Liver (tissue), 9 donors: ENCODE measurements around the gene ANXA6. TPM values are rescaled to one million over a fixed set of nuclear protein-coding genes. Genes with fewer than 3 reads are reported as not detected.

ENCODE experiments used
- DNase-seq: peaks from one replicate; pipeline ENCODE4 v3.0.0-alpha.2; 2017; ENCODE audit warnings: low spot score
- H3K27ac ChIP-seq, 2 donors: one replicate each; pipeline ENCODE4 v1.7.0; 2013; ENCODE audit warnings: inconsistent platforms in 2 of 2, low read length in 2 of 2, control low read depth in 1 of 2, low read depth in 1 of 2, mild to moderate bottlenecking in 1 of 2
- H3K27me3 ChIP-seq, 4 donors: one replicate each; pipeline versions ENCODE4 v1.6.1 to v1.7.0; 2013; ENCODE audit warnings: low read length in 3 of 4, inconsistent platforms in 1 of 4, mild to moderate bottlenecking in 1 of 4, moderate library complexity in 1 of 4; ENCODE audit not compliant: control insufficient read depth in 4 of 4, insufficient read depth in 4 of 4
- H3K36me3 ChIP-seq, 4 donors: one replicate each; pipeline versions ENCODE4 v1.6.1 to v1.7.0; 2013; ENCODE audit warnings: low read length in 3 of 4, mild to moderate bottlenecking in 3 of 4, low read depth in 1 of 4, moderate library complexity in 1 of 4; ENCODE audit not compliant: control insufficient read depth in 4 of 4, insufficient read depth in 3 of 4
- H3K4me1 ChIP-seq, 4 donors: one replicate each; pipeline versions ENCODE4 v1.6.1 to v1.7.0; 2013; ENCODE audit warnings: low read length in 3 of 4, mild to moderate bottlenecking in 3 of 4, moderate library complexity in 1 of 4; ENCODE audit not compliant: control insufficient read depth in 4 of 4, insufficient read depth in 4 of 4
- H3K4me3 ChIP-seq, 3 donors: one replicate each; pipeline versions ENCODE4 v1.6.1 to v1.7.0; 2013; ENCODE audit warnings: low read length in 3 of 3, control low read depth in 1 of 3, low read depth in 1 of 3, mild to moderate bottlenecking in 1 of 3
- H3K9ac ChIP-seq, 2 donors: one replicate each; pipeline ENCODE4 v1.7.0; 2013; ENCODE audit warnings: low read length in 2 of 2, mild to moderate bottlenecking in 2 of 2, moderate library complexity in 2 of 2, control low read depth in 1 of 2, low read depth in 1 of 2
- H3K9me3 ChIP-seq, 4 donors: one replicate each; pipeline versions ENCODE4 v1.6.1 to v1.7.0; 2013; ENCODE audit warnings: low read length in 3 of 4; ENCODE audit not compliant: control insufficient read depth in 4 of 4
- EGR1 ChIP-seq, 2 donors: IDR thresholded peaks; 2 replicates each; pipeline ENCODE4 v1.6.1; 2016 to 2018; ENCODE audit warnings: antibody characterized with exemption in 2 of 2, low read depth in 2 of 2
- FOXA1 ChIP-seq: IDR thresholded peaks from 2 replicates; pipeline ENCODE4 v1.6.1; 2016; ENCODE audit warnings: antibody characterized with exemption
- FOXA2 ChIP-seq: IDR thresholded peaks from 2 replicates; pipeline ENCODE4 v1.6.1; 2016; ENCODE audit warnings: antibody characterized with exemption
- GABPA ChIP-seq, 2 donors: IDR thresholded peaks in 1 of 2; conservative IDR thresholded peaks in 1 of 2; 2 replicates each; pipeline ENCODE4 v1.6.1; 2016; ENCODE audit warnings: antibody characterized with exemption in 2 of 2, mild to moderate bottlenecking in 1 of 2, moderate library complexity in 1 of 2
- HNF4A ChIP-seq, 2 donors: conservative IDR thresholded peaks; 2 replicates each; pipeline ENCODE4 v1.6.1; 2016; ENCODE audit warnings: antibody characterized with exemption in 2 of 2, mild to moderate bottlenecking in 2 of 2
- HNF4G ChIP-seq: IDR thresholded peaks from 2 replicates; pipeline ENCODE4 v1.6.1; 2016; ENCODE audit warnings: antibody characterized with exemption
- JUND ChIP-seq, 2 donors: IDR thresholded peaks; 2 replicates each; pipeline ENCODE4 v1.6.1; 2016; ENCODE audit warnings: antibody characterized with exemption in 2 of 2
- NR2F2 ChIP-seq: IDR thresholded peaks from 2 replicates; pipeline ENCODE4 v1.6.1; 2016; ENCODE audit warnings: antibody characterized with exemption
- RAD21 ChIP-seq, 2 donors: IDR thresholded peaks; 2 replicates each; pipeline ENCODE4 v1.6.1; 2016; ENCODE audit warnings: antibody characterized with exemption in 2 of 2, mild to moderate bottlenecking in 2 of 2
- REST ChIP-seq: IDR thresholded peaks from 2 replicates; pipeline ENCODE4 v1.6.1; 2016; ENCODE audit warnings: antibody characterized with exemption, mild to moderate bottlenecking
- RXRA ChIP-seq, 2 donors: IDR thresholded peaks; 2 replicates each; pipeline ENCODE4 v1.6.1; 2017 to 2018; ENCODE audit warnings: antibody characterized with exemption in 2 of 2, mild to moderate bottlenecking in 1 of 2
- SP1 ChIP-seq: IDR thresholded peaks from 2 replicates; pipeline ENCODE4 v1.6.1; 2018; ENCODE audit warnings: antibody characterized with exemption, mild to moderate bottlenecking
- TAF1 ChIP-seq: conservative IDR thresholded peaks from 2 replicates; pipeline ENCODE4 v1.6.1; 2016; ENCODE audit warnings: antibody characterized with exemption, mild to moderate bottlenecking
- YY1 ChIP-seq: IDR thresholded peaks from 2 replicates; pipeline ENCODE4 v1.6.1; 2016; ENCODE audit warnings: antibody characterized with exemption, mild to moderate bottlenecking
- WGBS: extraction: QIAGEN DNeasy Blood & Tissue Kit; methylation state at CpG from one replicate; pipeline ENCODE4 v1.1.7; 2013; 5-methylcytosine and 5-hydroxymethylcytosine counted together
- polyA plus RNA-seq, 2 donors: library from polyadenylated mRNA; stranded (reverse) in 1 of 2; unstranded in 1 of 2; fragments of 200-250 nt in 1 of 2; fragments of >200 nt in 1 of 2; fragmentation: Nextera tagmentation in 1 of 2; extraction: Ambion mirVana in 1 of 2; gene quantifications; one replicate each; pipeline versions ENCODE4 v1.2.1 to v1.2.3, GENCODE V29; 2013 to 2015
- total RNA-seq, 2 donors: library from RNA; depleted of rRNA; stranded (reverse); fragments of >200 nt; gene quantifications; one replicate each; pipeline ENCODE4 v1.2.3, GENCODE V29; 2014
- TF ChIP-seq, protein P1 (sequence below): IDR thresholded peaks from 2 replicates; pipeline ENCODE4 v1.6.1; 2016; ENCODE audit warnings: antibody characterized with exemption
- donor health status: healthy.
- donor health status: healthy.
- donor health status: healthy.
- donor health status: healthy.
- donor health status: healthy.

The ANXA6 gene
- total and polyA plus RNA-seq, 4 donors = 52.7 to 215 (median 126) TPM

- TF ChIP-seq, protein P1, sequence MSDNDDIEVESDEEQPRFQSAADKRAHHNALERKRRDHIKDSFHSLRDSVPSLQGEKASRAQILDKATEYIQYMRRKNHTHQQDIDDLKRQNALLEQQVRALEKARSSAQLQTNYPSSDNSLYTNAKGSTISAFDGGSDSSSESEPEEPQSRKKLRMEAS = peak; percentile 42
Measured at GRCh38 chr5:151195622-151196021, 38.0 kb upstream of the ANXA6 start (continued).

GRCh38 chr5:151192626-151193025 is 35.0 kb upstream of the ANXA6 start:
- H3K9me3 ChIP-seq = no peaks in the 10 kb centered on the region
- H3K4me3 ChIP-seq = no peak overlapping the region
- H3K27ac ChIP-seq = no peak overlapping the region
- no peaks in the 10 kb centered on the region for H3K27me3 ChIP-seq
- TF ChIP-seq RXRA (IDR thresholded peaks at IDR 0.05) = no peak
- no peak for TF ChIP-seq HNF4A (conservative IDR thresholded peaks at IDR 0.05)
- TF ChIP-seq REST = no peak
- TF ChIP-seq JUND (IDR thresholded peaks at IDR 0.05) = no peak
- TF ChIP-seq EGR1 (IDR thresholded peaks at IDR 0.05; ENCODE audit: low read depth in 2 of 2) = no peak
- TF ChIP-seq NR2F2 = no peak
- TF ChIP-seq RAD21 (IDR thresholded peaks at IDR 0.05) = no peak
- no peak for TF ChIP-seq HNF4G
- TF ChIP-seq, protein P1 = no peak
- no peak for TF ChIP-seq GABPA (IDR thresholded peaks at IDR 0.05 in 1 of 2, conservative IDR thresholded peaks at IDR 0.05 in 1 of 2)
- TF ChIP-seq TAF1 = no peak
- TF ChIP-seq SP1 = no peak
- no peak for TF ChIP-seq FOXA1
- TF ChIP-seq YY1 = no peak
- TF ChIP-seq FOXA2 = no peak
- no peak overlapping the region for H3K9ac ChIP-seq
- peaks cover 0 to 1% (median 0%) of the 10 kb centered on the region in 4 donors for H3K36me3 ChIP-seq
- no peak for DNase-seq
- peaks cover 2 to 6% (median 4%) of the 10 kb centered on the region in 4 donors for H3K4me1 ChIP-seq

DNA sequence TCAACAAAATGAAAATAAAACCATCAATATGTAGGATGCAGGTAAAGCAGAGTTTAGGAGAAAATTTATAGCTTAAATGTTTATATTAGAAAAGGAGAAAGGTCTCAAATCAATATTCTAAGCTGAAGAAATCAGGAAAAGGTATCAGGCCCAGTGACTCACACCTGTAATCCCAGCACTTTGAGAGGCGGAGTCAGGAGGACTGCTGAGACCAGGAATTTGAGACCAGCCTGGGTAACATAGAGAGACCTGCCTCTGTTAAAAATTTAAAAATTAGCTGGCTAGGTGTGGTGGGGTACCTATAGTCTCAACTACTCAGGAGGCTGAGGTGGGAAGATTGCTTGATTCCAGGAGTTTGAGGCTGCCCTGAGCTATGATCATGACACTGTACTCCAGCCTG is 34.1 kb upstream of the ANXA6 start:
- no peak overlapping the region for H3K4me3 ChIP-seq
- no peaks in the 10 kb centered on the region for H3K9me3 ChIP-seq
- no peak overlapping the region for H3K27ac ChIP-seq
- no peak overlapping the region for H3K9ac ChIP-seq
- TF ChIP-seq, protein P1 = no peak
- TF ChIP-seq HNF4G (no peak), RAD21 (IDR thresholded peaks at IDR 0.05) (no peak)
- 98% methylated on average over 1 of the region's 1 CpG for WGBS
- H3K27me3 ChIP-seq = no peaks in the 10 kb centered on the region
- no peak for DNase-seq
- peaks cover 0 to 4% (median under 1%) of the 10 kb centered on the region in 4 donors for H3K36me3 ChIP-seq
- peaks cover 2 to 6% (median 4%) of the 10 kb centered on the region in 4 donors for H3K4me1 ChIP-seq
